GM21423 (cell line): Measurements from ENCODE around the gene UBE2I.
A peak's percentile ranks its signal among the peaks of the same experiment; 100 is the strongest.
"Not testable (repeated sequence)": the region's sequence is repeated elsewhere in the genome, so short reads cannot be mapped to it uniquely, and the experiment has no call there.

Source experiments
- ATAC-seq: cut with Tn5 transposase; IDR thresholded peaks from one replicate; pipeline ENCODE4 v1.9.1; 2021; ENCODE audit warnings: mild to moderate bottlenecking, moderate library complexity; ENCODE audit not compliant: unreplicated experiment

The UBE2I gene

GRCh38 chr16:1328136-1328535 lies 18.7 kb downstream of the UBE2I start:
- ATAC-seq, result not testable (repeated sequence)

- ATAC-seq, result not testable (repeated sequence)
These were observed 19.5 kb downstream of the UBE2I start for GRCh38 chr16:1328961-1329360.

DNA sequence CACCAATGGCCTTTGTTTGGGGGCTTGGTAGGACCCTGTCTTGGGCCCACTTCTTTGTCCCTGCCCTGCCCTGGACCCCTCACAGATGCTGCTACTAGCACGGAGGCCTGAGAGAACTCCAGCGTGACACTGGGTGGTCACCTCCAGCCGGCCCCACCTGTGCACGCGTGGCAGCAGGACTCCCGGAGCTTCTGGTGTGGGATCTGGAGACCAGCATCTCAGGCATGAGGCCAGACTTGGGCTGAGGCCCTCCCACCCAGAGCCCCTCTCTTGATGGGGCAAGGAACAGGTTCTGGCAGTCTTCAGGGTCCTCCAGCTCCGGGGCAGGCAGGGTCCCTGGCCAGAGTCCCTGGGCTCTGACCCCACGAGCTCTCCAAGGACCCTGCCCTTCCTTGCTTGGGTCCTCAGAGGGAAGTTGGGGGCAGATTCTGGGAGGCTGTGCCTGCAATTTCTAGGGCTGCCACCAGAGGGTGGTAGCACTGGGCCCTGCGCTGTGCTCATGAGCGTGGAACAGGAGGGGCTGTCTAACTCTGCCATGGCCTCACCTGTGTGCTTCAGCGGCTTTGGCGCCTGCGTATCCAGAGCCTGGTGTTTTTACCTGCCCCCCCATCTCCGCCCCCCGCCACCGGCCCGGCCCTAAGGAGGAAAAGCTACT lies 21.0 kb downstream of the UBE2I start:
- ATAC-seq, result no peak

- no peak for ATAC-seq
These were observed 21.7 kb downstream of the UBE2I start for GRCh38 chr16:1330931-1331711.

- ATAC-seq, result peak; percentile 48
These were observed 22.5 kb downstream of the UBE2I start for GRCh38 chr16:1331712-1332617.

DNA sequence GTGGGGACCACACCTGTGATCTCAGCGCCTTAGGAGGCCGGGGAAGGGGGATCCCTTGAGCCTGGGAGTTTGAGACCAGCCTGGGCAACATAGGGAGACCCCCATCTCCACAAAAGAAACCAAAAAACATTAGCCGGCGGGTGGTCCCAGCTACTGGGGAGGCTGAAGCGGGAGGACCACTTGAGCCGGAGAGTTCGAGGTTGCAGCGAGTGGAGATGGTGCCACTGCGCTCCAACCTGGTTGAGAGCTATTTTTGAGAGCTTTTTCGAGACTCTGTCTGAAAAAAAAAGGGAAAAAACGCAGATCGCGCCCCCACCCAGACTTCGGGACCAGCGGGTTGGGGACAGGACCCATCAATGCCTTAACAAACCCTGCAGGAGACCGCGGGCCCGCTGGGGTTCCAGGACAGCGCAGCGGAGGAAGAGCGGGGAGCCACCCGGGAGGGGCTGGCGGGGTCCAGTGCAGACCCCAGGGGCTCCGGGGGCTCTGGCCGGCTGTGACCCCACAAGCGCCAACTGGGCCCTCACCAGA lies 23.2 kb downstream of the UBE2I start:
- ATAC-seq, result no peak

- ATAC-seq, result no peak
These were observed 23.8 kb downstream of the UBE2I start, which contains the start of gene BAIAP3 for GRCh38 chr16:1333149-1333812. BAIAP3 (plus strand) TSS chr16:1333645; CDS start chr16:1338550, 4,905 bp downstream.

- no peak for ATAC-seq
These were observed 24.6 kb downstream of the UBE2I start for GRCh38 chr16:1333854-1334700.

GRCh38 chr16:1334739-1335138 lies 25.3 kb downstream of the UBE2I start:
- ATAC-seq, result no peak

DNA sequence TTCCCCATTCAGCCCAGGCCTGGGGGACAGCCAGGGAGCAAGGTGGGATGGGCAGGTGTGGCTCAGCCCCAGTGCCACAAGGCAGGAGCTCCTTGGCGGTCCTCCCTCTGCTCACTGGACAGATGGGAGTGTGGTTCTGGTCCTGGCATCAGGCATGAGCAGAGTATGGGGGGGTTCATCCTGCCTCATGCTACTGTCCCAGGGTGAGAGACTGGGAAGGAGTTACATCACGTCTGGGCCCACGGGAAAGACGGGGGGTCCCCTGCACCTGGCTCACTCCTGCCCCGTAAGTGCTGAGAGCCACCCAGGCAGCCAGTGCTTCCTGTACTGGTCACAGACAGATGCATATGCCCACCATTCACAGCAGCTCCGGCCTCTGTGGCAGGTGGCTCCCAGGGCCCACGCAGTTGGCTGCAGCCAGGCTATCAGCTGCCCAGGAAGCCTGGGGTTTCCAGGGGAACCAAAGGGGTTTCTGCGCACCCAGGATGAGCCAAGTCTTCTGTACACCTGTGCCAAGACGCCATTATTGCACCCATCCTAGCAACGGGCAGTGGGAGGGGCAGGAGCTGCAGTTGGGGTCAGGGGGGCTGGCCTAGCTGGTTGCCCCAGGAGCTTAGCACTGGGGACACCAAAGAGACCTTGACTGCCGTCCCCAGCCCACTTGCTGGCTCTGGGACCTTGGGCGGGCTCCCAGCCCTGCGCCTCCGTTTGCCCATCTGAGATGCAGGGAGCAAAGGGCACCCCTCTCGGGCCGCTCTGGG lies 26.0 kb downstream of the UBE2I start:
- no peak for ATAC-seq

DNA sequence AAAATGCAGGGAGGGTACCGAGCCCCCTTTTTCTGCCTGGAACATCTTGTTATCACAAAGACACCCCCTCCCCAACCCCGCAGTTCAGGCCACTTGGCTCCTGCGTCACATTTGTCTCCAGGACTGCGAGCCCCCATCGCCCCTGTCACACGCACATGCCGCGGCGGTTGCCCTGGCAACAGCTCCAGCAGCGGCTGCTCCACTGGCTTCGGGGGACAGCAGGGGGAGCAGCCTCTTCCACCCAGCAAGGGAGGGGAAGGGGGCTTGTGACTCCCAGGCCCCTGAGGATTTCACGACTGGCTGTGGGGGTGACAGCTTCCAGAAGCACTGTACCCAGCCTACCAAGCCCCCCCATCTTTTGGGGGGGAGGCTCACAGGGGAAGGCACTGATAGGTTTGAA lies 26.6 kb downstream of the UBE2I start:
- no peak for ATAC-seq

DNA sequence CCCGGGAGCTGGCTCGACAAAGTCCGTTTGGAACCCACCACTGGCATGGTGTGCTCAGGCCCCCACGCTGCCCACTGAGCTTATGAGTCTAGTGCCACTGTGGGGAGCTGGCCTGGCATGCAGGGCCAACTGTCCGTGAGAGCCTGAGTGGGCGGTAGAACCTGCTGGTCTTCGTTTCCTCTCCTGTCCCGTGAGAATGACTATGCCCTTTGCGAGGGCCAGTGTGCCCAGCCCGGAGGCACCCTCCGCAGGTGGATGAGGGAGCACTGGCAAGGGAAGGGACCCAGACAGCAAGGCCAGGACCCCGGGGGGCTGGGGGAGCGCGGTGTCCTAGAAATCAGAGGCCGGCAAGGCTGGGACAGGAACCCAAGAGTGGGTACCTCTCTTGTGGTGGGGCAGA lies 27.2 kb downstream of the UBE2I start:
- ATAC-seq, result no peak

DNA sequence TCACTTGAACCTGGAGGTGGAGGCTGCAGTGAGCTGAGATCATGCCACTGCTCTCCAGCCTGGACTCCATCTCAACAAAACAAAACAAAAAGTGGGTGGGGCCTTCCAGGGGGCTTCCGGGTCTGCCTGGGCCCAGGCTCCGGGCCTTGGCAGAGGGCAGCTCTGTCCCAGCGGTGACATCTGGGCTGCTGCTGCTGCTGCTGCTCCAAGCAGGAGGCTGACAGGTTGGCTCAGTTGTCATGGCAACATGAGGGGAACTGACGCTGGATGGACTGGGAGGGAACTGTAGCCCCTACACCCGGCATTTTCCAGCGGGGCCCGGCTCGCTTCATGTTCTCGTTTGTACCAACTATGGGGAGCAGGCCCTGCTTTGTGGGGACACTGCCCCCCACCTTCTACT lies 28.1 kb downstream of the UBE2I start:
- ATAC-seq, result no peak

DNA sequence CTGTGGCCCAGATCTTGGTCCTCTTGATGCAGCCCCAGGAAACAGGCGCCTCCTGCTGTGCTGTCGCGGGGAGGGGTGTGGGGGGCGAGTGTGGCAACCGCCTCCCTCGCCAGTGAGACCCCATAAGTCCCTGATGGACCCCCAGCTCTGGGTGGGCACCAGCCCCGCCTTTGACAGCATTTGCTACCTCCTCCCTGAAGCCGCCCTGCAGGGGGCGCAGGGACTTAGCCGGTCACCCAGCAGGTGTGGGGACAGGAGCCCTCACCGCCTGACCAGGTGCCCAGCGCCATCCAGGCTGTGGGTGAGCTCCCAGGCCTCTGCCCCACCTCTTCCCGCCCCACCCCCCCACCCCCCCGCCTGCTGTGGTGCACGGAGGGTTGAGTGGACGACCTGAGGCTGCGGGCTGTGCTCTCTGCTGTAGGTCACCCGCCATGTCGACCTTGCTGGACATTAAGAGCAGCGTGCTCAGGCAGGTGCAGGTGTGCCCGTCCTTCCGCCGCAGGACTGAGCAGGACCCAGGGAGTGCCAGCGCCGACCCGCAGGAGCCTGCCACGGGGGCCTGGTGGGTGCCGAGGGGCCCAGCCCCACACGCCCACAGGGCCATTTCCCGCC lies 28.8 kb downstream of the UBE2I start:
- no peak for ATAC-seq

DNA sequence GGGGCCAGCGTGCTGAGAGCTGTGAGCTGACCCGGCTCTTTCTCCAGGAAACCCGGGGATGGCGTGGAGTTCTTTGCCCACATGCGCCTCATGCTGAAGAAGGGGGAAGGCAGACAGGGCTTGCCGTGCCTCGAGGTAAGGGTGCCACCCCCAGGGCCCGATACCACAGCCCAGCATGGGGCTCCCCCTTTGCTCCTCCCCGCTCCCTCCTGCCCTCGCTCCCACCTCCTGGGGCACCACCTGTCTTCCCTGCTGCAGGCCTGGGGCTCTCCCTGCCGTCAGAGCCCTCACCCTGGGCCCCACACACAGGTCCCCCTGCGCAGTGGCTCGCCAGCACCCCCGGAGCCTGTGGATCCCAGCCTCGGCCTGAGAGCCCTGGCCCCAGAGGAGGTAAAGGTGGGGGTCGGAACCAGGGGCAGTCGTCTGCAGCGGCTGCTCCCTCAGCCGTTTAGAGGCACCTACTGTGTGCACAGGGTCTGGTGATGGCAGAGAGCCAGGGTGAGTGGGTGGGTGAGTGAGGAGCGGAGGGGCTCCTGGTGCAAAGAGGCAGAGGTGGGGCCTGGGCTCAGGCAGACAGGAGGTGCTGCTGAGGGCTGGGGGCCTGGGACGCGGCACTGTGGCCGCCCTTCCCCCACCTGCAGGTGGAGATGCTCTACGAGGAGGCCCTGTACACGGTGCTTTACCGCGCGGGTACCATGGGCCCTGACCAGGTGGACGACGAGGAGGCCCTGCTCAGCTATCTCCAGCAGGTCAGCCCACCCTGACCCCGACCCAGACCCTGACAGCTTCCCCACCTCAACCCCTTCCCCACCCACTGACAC lies 29.6 kb downstream of the UBE2I start:
- ATAC-seq, result no peak

GRCh38 chr16:1340730-1341494 lies 31.5 kb downstream of the UBE2I start:
- ATAC-seq, result no peak
